ENCODE data around the gene POU3F2.

The POU3F2 gene

DNA sequence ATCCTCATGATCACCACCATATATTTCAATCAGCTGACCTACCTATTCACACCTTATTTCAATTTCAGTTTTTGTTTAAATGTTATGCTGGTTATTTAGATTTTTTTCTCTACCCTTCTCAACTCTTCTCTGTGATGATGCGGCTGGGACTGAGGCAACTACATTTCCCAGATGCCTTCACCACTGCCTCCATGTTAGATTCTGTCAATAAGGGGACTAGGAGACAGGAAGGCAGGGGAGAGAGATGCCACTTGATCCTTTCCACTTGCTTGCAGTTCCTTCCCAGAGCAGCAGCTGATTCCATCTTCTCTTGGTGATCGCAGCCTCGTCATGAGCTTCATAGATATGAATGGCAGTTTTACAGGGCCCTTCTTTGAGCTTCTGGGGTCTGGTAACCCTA lies 33.5 kb upstream of the POU3F2 start:
- no peak for DNase-seq
- TF ChIP-seq CTCF (IDR thresholded peaks at IDR 0.05; ENCODE audit: low read depth, low read length, missing control alignments) = no peak
- Histone ChIP-seq H3K4me3 (ENCODE audit: low read depth, low read length) (no peak overlapping the region), H3K27ac (no peak overlapping the region), H3K36me3 (replicated peaks) (no peaks in the 10 kb centered on the region), H3K27me3 (replicated peaks) (no peaks in the 10 kb centered on the region)
- in situ Hi-C loops (cut with HindIII; ENCODE audit: low pct_ligation_motif_present, low sequenced_read_pairs) = no loop called here

- TF ChIP-seq CTCF (IDR thresholded peaks at IDR 0.05; ENCODE audit: low read depth, low read length, missing control alignments) = no peak
- DNase-seq = peak; percentile 7
- H3K27me3 ChIP-seq (replicated peaks) = no peaks in the 10 kb centered on the region
- no peak overlapping the region for H3K27ac ChIP-seq
- in situ Hi-C loops (cut with HindIII; ENCODE audit: low pct_ligation_motif_present, low sequenced_read_pairs) = no loop called here
- H3K36me3 ChIP-seq (replicated peaks) = no peaks in the 10 kb centered on the region
- H3K4me3 ChIP-seq (ENCODE audit: low read depth, low read length) = no peak overlapping the region
Observed at GRCh38 chr6:98808541-98809210, 25.7 kb upstream of the POU3F2 start.

GRCh38 chr6:98812220-98812619 lies 22.2 kb upstream of the POU3F2 start:
- DNase-seq = no peak
- Histone ChIP-seq H3K4me3 (ENCODE audit: low read depth, low read length) (no peak overlapping the region), H3K27me3 (replicated peaks) (no peaks in the 10 kb centered on the region), H3K27ac (no peak overlapping the region), H3K36me3 (replicated peaks) (no peaks in the 10 kb centered on the region)
- no peak for TF ChIP-seq CTCF (IDR thresholded peaks at IDR 0.05; ENCODE audit: low read depth, low read length, missing control alignments)
- in situ Hi-C loops (cut with HindIII; ENCODE audit: low pct_ligation_motif_present, low sequenced_read_pairs) = no loop called here

- Histone ChIP-seq H3K27me3 (replicated peaks) (no peaks in the 10 kb centered on the region), H3K27ac (no peak overlapping the region), H3K4me3 (ENCODE audit: low read depth, low read length) (no peak overlapping the region), H3K36me3 (replicated peaks) (no peaks in the 10 kb centered on the region)
- no peak for DNase-seq
- in situ Hi-C loops (cut with HindIII; ENCODE audit: low pct_ligation_motif_present, low sequenced_read_pairs) = no loop called here
- no peak for TF ChIP-seq CTCF (IDR thresholded peaks at IDR 0.05; ENCODE audit: low read depth, low read length, missing control alignments)
Observed at GRCh38 chr6:98816799-98817198, 17.6 kb upstream of the POU3F2 start.

- Histone ChIP-seq H3K27ac (no peak overlapping the region), H3K4me3 (ENCODE audit: low read depth, low read length) (no peak overlapping the region), H3K27me3 (replicated peaks) (peaks cover 45% of the 10 kb centered on the region), H3K36me3 (replicated peaks) (no peaks in the 10 kb centered on the region)
- no peak for TF ChIP-seq CTCF (IDR thresholded peaks at IDR 0.05; ENCODE audit: low read depth, low read length, missing control alignments)
- no peak for DNase-seq
- in situ Hi-C loops (cut with HindIII; ENCODE audit: low pct_ligation_motif_present, low sequenced_read_pairs) = no loop called here
Observed at GRCh38 chr6:98821756-98822405, 12.5 kb upstream of the POU3F2 start.
